Activated naive CD8-positive, alpha-beta T cell (primary cell): ENCODE data around the gene SELENON.

ENCODE experiments used
- H3K27ac Mint-ChIP-seq: one replicate; pipeline ENCODE4 v1.8.0; 2021; ENCODE audit warnings: mixed read lengths
- H3K27me3 Mint-ChIP-seq: one replicate; pipeline ENCODE4 v1.8.0; 2021; ENCODE audit warnings: mixed read lengths
- H3K36me3 Mint-ChIP-seq: one replicate; pipeline ENCODE4 v1.8.0; 2021; ENCODE audit warnings: mixed read lengths
- H3K4me1 Mint-ChIP-seq: one replicate; pipeline ENCODE4 v1.8.0; 2021; ENCODE audit warnings: low read depth, mixed read lengths
- H3K4me3 Mint-ChIP-seq: one replicate; pipeline ENCODE4 v1.8.0; 2021; ENCODE audit warnings: mild to moderate bottlenecking, mixed read lengths
- H3K9me3 Mint-ChIP-seq: one replicate; pipeline ENCODE4 v1.8.0; 2021; ENCODE audit warnings: low read depth, mixed read lengths

The SELENON gene

GRCh38 chr1:25809283-25809926, 9.4 kb downstream of the SELENON start:
- Mint-ChIP-seq H3K4me1 (peaks cover 6% of the 10 kb centered on the region), H3K27ac (no peak overlapping the region), H3K4me3 (no peak overlapping the region), H3K36me3 (no peaks in the 10 kb centered on the region), H3K27me3 (no peaks in the 10 kb centered on the region), H3K9me3 (no peaks in the 10 kb centered on the region)

GRCh38 chr1:25809929-25810328, 9.9 kb downstream of the SELENON start:
- Mint-ChIP-seq H3K27ac (no peak overlapping the region), H3K36me3 (no peaks in the 10 kb centered on the region), H3K27me3 (no peaks in the 10 kb centered on the region)

GRCh38 chr1:25810341-25811299, 10.6 kb downstream of the SELENON start:
- no peaks in the 10 kb centered on the region for H3K36me3 Mint-ChIP-seq

More at GRCh38 chr1:25809929-25810328, 9.9 kb downstream of the SELENON start:
- H3K9me3 Mint-ChIP-seq: no peaks in the 10 kb centered on the region
- H3K4me1 Mint-ChIP-seq: peaks cover 2% of the 10 kb centered on the region
- H3K4me3 Mint-ChIP-seq: no peak overlapping the region

GRCh38 chr1:25811384-25812082, 11.5 kb downstream of the SELENON start:
- Mint-ChIP-seq H3K4me1 (no peaks in the 10 kb centered on the region), H3K27ac (no peak overlapping the region), H3K27me3 (no peaks in the 10 kb centered on the region), H3K4me3 (no peak overlapping the region), H3K36me3 (no peaks in the 10 kb centered on the region), H3K9me3 (no peaks in the 10 kb centered on the region)

More at GRCh38 chr1:25810341-25811299, 10.6 kb downstream of the SELENON start:
- H3K4me3 Mint-ChIP-seq: no peak overlapping the region
- no peaks in the 10 kb centered on the region for H3K9me3 Mint-ChIP-seq
- H3K27ac Mint-ChIP-seq: no peak overlapping the region
- H3K27me3 Mint-ChIP-seq: no peaks in the 10 kb centered on the region
- peaks cover 2% of the 10 kb centered on the region for H3K4me1 Mint-ChIP-seq

GRCh38 chr1:25813071-25813733, 13.2 kb downstream of the SELENON start:
- H3K4me1 Mint-ChIP-seq: peaks cover 2% of the 10 kb centered on the region
- no peak overlapping the region for H3K27ac Mint-ChIP-seq
- no peak overlapping the region for H3K4me3 Mint-ChIP-seq
- H3K27me3 Mint-ChIP-seq: no peaks in the 10 kb centered on the region
- no peaks in the 10 kb centered on the region for H3K9me3 Mint-ChIP-seq
- no peaks in the 10 kb centered on the region for H3K36me3 Mint-ChIP-seq

- Mint-ChIP-seq H3K27ac (no peak overlapping the region), H3K9me3 (no peaks in the 10 kb centered on the region), H3K36me3 (no peaks in the 10 kb centered on the region), H3K27me3 (no peaks in the 10 kb centered on the region), H3K4me1 (peaks cover 8% of the 10 kb centered on the region), H3K4me3 (no peak overlapping the region)
Measured at GRCh38 chr1:25813734-25814471, 13.9 kb downstream of the SELENON start.

GRCh38 chr1:25814549-25815087, 14.6 kb downstream of the SELENON start:
- peaks cover 12% of the 10 kb centered on the region for H3K4me1 Mint-ChIP-seq
- H3K9me3 Mint-ChIP-seq: no peaks in the 10 kb centered on the region
- no peak overlapping the region for H3K4me3 Mint-ChIP-seq
- no peaks in the 10 kb centered on the region for H3K36me3 Mint-ChIP-seq
- H3K27me3 Mint-ChIP-seq: no peaks in the 10 kb centered on the region
- H3K27ac Mint-ChIP-seq: no peak overlapping the region

GRCh38 chr1:25815208-25816111, 15.5 kb downstream of the SELENON start:
- no peaks in the 10 kb centered on the region for H3K9me3 Mint-ChIP-seq
- peaks cover 12% of the 10 kb centered on the region for H3K4me1 Mint-ChIP-seq
- no peak overlapping the region for H3K27ac Mint-ChIP-seq
- no peak overlapping the region for H3K4me3 Mint-ChIP-seq
- no peaks in the 10 kb centered on the region for H3K27me3 Mint-ChIP-seq
- H3K36me3 Mint-ChIP-seq: no peaks in the 10 kb centered on the region

- H3K27ac Mint-ChIP-seq: no peak overlapping the region
- H3K4me1 Mint-ChIP-seq: peaks cover 19% of the 10 kb centered on the region
- H3K9me3 Mint-ChIP-seq: no peaks in the 10 kb centered on the region
- H3K27me3 Mint-ChIP-seq: no peaks in the 10 kb centered on the region
- no peaks in the 10 kb centered on the region for H3K36me3 Mint-ChIP-seq
- no peak overlapping the region for H3K4me3 Mint-ChIP-seq
Measured at GRCh38 chr1:25816112-25816718, 16.2 kb downstream of the SELENON start.

- Mint-ChIP-seq H3K27ac (peak overlapping the region; percentile 85), H3K27me3 (no peaks in the 10 kb centered on the region), H3K4me1 (peaks cover 30% of the 10 kb centered on the region), H3K9me3 (no peaks in the 10 kb centered on the region), H3K4me3 (peak overlapping the region; percentile 95), H3K36me3 (no peaks in the 10 kb centered on the region)
Measured at GRCh38 chr1:25817840-25818501, 18.0 kb downstream of the SELENON start.

- no peaks in the 10 kb centered on the region for H3K27me3 Mint-ChIP-seq
- H3K27ac Mint-ChIP-seq: peak overlapping the region; percentile 85
- H3K4me3 Mint-ChIP-seq: peak overlapping the region; percentile 95
- no peaks in the 10 kb centered on the region for H3K36me3 Mint-ChIP-seq
- peaks cover 30% of the 10 kb centered on the region for H3K4me1 Mint-ChIP-seq
- no peaks in the 10 kb centered on the region for H3K9me3 Mint-ChIP-seq
Measured at GRCh38 chr1:25818569-25818968, 18.6 kb downstream of the SELENON start.

- no peaks in the 10 kb centered on the region for H3K27me3 Mint-ChIP-seq
- H3K4me1 Mint-ChIP-seq: peaks cover 30% of the 10 kb centered on the region
- H3K36me3 Mint-ChIP-seq: no peaks in the 10 kb centered on the region
- no peaks in the 10 kb centered on the region for H3K9me3 Mint-ChIP-seq
- H3K4me3 Mint-ChIP-seq: peak within 1 kb of the TSS; percentile 99
- peak within 1 kb of the TSS; percentile 98 for H3K27ac Mint-ChIP-seq
Measured at GRCh38 chr1:25819491-25820246, 19.7 kb downstream of the SELENON start, which contains the start of gene MTFR1L. TSS of gene MTFR1L (plus strand) at chr1:25819954. CDS start at chr1:25823105, 3,151 bp downstream.
